A549 (cell line): ENCODE results near the gene KIF1A. TPM values are rescaled to one million over a fixed set of nuclear protein-coding genes. Genes with fewer than 3 reads are reported as not detected.

Source experiments
- CHD4 ChIP-seq: fragments of 200-600 bp; sonication (generic); IDR thresholded peaks from 2 replicates; pipeline ENCODE4 v1.6.1; 2016; ENCODE audit warnings: antibody characterized with exemption, mild to moderate bottlenecking, borderline replicate concordance
- EHMT2 ChIP-seq: fragments of 200-600 bp; sonication (generic); IDR thresholded peaks from 2 replicates; pipeline ENCODE4 v1.6.1; 2016; ENCODE audit warnings: antibody characterized with exemption, low read depth, mild to moderate bottlenecking, moderate library complexity
- MAX ChIP-seq: IDR thresholded peaks from 2 replicates; pipeline ENCODE4 v1.6.1; 2012
- MAZ ChIP-seq: fragments of 150-350 bp; IDR thresholded peaks from 2 replicates; pipeline ENCODE4 v1.6.1; 2014; ENCODE audit warnings: antibody characterized with exemption, low read depth, low read length, borderline replicate concordance
- POLR2A ChIP-seq: IDR thresholded peaks from 2 replicates; pipeline ENCODE4 v1.6.1; 2012; ENCODE audit warnings: mild to moderate bottlenecking, low read length
- ZNF302 ChIP-seq: fragments of 250-450 bp; sonication (Bioruptor Pico); IDR thresholded peaks from 2 replicates; pipeline ENCODE4 v1.9.0; 2021; ENCODE audit warnings: inconsistent platforms, mild to moderate bottlenecking, moderate library complexity
- polyA plus RNA-seq, 4 experiments: library from polyadenylated mRNA; depleted of rRNA in 3 of 4; stranded (reverse); fragments of >200 nt; fragmentation: RNase III in 1 of 4; extraction: RNeasy Plus Mini Kit Qiagen cat#74134 plus additional on column Dnase treatment in 1 of 4; gene quantifications; 2 replicates in 3 of 4; 3 replicates in 1 of 4; pipeline ENCODE4 v1.2.3, GENCODE V29; 2011 to 2017
- small RNA-seq, 6 experiments: library from RNA; depleted of rRNA; stranded (forward); fragments of <200 nt; gene quantifications; one replicate each; pipeline ENCODE3, GENCODE V24; 2012
- TF ChIP-seq, protein P1 (sequence below): fragments of 200-600 bp; sonication (generic); IDR thresholded peaks from 2 replicates; pipeline ENCODE4 v1.6.1; 2016; ENCODE audit warnings: antibody characterized with exemption, mild to moderate bottlenecking, moderate library complexity

Gene KIF1A
- polyA plus RNA-seq, 2 of the 4 experiments (the other 2 are of a cell fraction) = 0.28 to 0.50 TPM

GRCh38 chr2:240664622-240665021, 155.4 kb downstream of the KIF1A start (continued):
- TF ChIP-seq MAX (no peak), ZNF302 (CRISPR knock-in tag) (no peak), POLR2A (no peak), EHMT2 (no peak), CHD4 (no peak), MAZ (no peak)
- TF ChIP-seq, protein P1, sequence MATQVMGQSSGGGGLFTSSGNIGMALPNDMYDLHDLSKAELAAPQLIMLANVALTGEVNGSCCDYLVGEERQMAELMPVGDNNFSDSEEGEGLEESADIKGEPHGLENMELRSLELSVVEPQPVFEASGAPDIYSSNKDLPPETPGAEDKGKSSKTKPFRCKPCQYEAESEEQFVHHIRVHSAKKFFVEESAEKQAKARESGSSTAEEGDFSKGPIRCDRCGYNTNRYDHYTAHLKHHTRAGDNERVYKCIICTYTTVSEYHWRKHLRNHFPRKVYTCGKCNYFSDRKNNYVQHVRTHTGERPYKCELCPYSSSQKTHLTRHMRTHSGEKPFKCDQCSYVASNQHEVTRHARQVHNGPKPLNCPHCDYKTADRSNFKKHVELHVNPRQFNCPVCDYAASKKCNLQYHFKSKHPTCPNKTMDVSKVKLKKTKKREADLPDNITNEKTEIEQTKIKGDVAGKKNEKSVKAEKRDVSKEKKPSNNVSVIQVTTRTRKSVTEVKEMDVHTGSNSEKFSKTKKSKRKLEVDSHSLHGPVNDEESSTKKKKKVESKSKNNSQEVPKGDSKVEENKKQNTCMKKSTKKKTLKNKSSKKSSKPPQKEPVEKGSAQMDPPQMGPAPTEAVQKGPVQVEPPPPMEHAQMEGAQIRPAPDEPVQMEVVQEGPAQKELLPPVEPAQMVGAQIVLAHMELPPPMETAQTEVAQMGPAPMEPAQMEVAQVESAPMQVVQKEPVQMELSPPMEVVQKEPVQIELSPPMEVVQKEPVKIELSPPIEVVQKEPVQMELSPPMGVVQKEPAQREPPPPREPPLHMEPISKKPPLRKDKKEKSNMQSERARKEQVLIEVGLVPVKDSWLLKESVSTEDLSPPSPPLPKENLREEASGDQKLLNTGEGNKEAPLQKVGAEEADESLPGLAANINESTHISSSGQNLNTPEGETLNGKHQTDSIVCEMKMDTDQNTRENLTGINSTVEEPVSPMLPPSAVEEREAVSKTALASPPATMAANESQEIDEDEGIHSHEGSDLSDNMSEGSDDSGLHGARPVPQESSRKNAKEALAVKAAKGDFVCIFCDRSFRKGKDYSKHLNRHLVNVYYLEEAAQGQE = no peak
- TF ChIP-seq, all 56 proteins: peak for 0

Small RNAs within 50 kb of the gene (small RNA-seq; reads per million reads assigned to genes)
- gene AC011298.3 = 0 reads per million in 6 experiments

Other genes with a start within 250 kb of the KIF1A start
- gene CAPN10, start 233.5 kb downstream of the KIF1A start, polyA plus RNA-seq (2011; rRNA removed) = 8.4 and 9.5 TPM in 2 replicates
- gene CAPN10, start 233.5 kb downstream of the KIF1A start, polyA plus RNA-seq (2017; fragmentation: RNase III; extraction: RNeasy Plus Mini Kit Qiagen cat#74134 plus additional on column Dnase treatment) = 15.8 to 17.7 TPM (median 15.9 TPM) in 3 replicates
- gene GPR35, start 194.7 kb downstream of the KIF1A start, polyA plus RNA-seq (2011; rRNA removed) = 0.65 and 1.3 TPM in 2 replicates
- gene GPR35, start 194.7 kb downstream of the KIF1A start, polyA plus RNA-seq (2017; fragmentation: RNase III; extraction: RNeasy Plus Mini Kit Qiagen cat#74134 plus additional on column Dnase treatment) = 0.79 to 1.0 TPM (median 0.90 TPM) in 3 replicates
- not detected in 2 replicates for gene AQP12B, start 137.3 kb downstream of the KIF1A start, polyA plus RNA-seq (2011; rRNA removed)
- gene AQP12B, start 137.3 kb downstream of the KIF1A start, polyA plus RNA-seq (2017; fragmentation: RNase III; extraction: RNeasy Plus Mini Kit Qiagen cat#74134 plus additional on column Dnase treatment) = not detected in 3 replicates
- gene AQP12A, start 128.4 kb downstream of the KIF1A start, polyA plus RNA-seq (2011; rRNA removed) = not detected in 2 replicates
- gene AQP12A, start 128.4 kb downstream of the KIF1A start, polyA plus RNA-seq (2017; fragmentation: RNase III; extraction: RNeasy Plus Mini Kit Qiagen cat#74134 plus additional on column Dnase treatment) = not detected in 3 replicates
- not detected in 2 replicates for gene AGXT, start 48.6 kb upstream of the KIF1A start, polyA plus RNA-seq (2011; rRNA removed)
- gene AGXT, start 48.6 kb upstream of the KIF1A start, polyA plus RNA-seq (2017; fragmentation: RNase III; extraction: RNeasy Plus Mini Kit Qiagen cat#74134 plus additional on column Dnase treatment) = not detected in 3 replicates
- not detected in 2 replicates for gene MAB21L4, start 75.9 kb upstream of the KIF1A start, polyA plus RNA-seq (2011; rRNA removed)
- gene MAB21L4, start 75.9 kb upstream of the KIF1A start, polyA plus RNA-seq (2017; fragmentation: RNase III; extraction: RNeasy Plus Mini Kit Qiagen cat#74134 plus additional on column Dnase treatment) = not detected in 3 replicates
- not detected in 2 replicates for gene CROCC2, start 86.1 kb upstream of the KIF1A start, polyA plus RNA-seq (2011; rRNA removed)
- not detected in 3 replicates for gene CROCC2, start 86.1 kb upstream of the KIF1A start, polyA plus RNA-seq (2017; fragmentation: RNase III; extraction: RNeasy Plus Mini Kit Qiagen cat#74134 plus additional on column Dnase treatment)
- 0.21 and 0.34 TPM in 2 replicates for gene SNED1, start 178.4 kb upstream of the KIF1A start, polyA plus RNA-seq (2011; rRNA removed)
- 0.13 to 0.21 TPM (median 0.15 TPM) in 3 replicates for gene SNED1, start 178.4 kb upstream of the KIF1A start, polyA plus RNA-seq (2017; fragmentation: RNase III; extraction: RNeasy Plus Mini Kit Qiagen cat#74134 plus additional on column Dnase treatment)